Breast epithelium (tissue), 4 donors: ENCODE measurements around the gene NKRF. TPM values are rescaled to one million over a fixed set of nuclear protein-coding genes. Genes with fewer than 3 reads are reported as not detected.

Experiments used
- DNase-seq, 2 donors: peaks; one replicate each; pipeline ENCODE4 v3.0.0-alpha.2; 2019; ENCODE audit warnings: low spot score in 2 of 2
- H3K27ac ChIP-seq, 2 donors: fragments of 200-600 bp; sonication (generic) in 1 of 2; one replicate each; pipeline ENCODE4 v1.5.1; 2016 to 2019; ENCODE audit warnings: mild to moderate bottlenecking in 1 of 2
- H3K27me3 ChIP-seq, 2 donors: fragments of 200-600 bp; sonication (generic) in 1 of 2; one replicate each; pipeline versions ENCODE4 v1.5.1 to v1.6.0; 2017 to 2019; ENCODE audit warnings: control low read depth in 1 of 2, mild to moderate bottlenecking in 1 of 2
- H3K36me3 ChIP-seq: fragments of 200-600 bp; one replicate; pipeline ENCODE4 v1.5.1; 2019
- H3K4me1 ChIP-seq, 2 donors: fragments of 200-600 bp; sonication (generic); one replicate each; pipeline ENCODE4 v1.5.1; 2016 to 2019; ENCODE audit warnings: control low read depth in 1 of 2
- H3K4me3 ChIP-seq, 3 donors: fragments of 200-600 bp; sonication (generic); 1 replicate in 2 of 3; 2 replicates in 1 of 3; pipeline ENCODE4 v1.5.1; 2016 to 2019; ENCODE audit warnings: mild to moderate bottlenecking in 3 of 3, moderate library complexity in 2 of 3
- H3K9me3 ChIP-seq, 2 donors: fragments of 200-600 bp; sonication (generic) in 1 of 2; one replicate each; pipeline ENCODE4 v1.5.1; 2016 to 2019; ENCODE audit warnings: control low read depth in 1 of 2
- POLR2A ChIP-seq: fragments of 450-650 bp; IDR thresholded peaks from one replicate; pipeline ENCODE4 v1.6.1; 2016; ENCODE audit warnings: antibody characterized with exemption, mild to moderate bottlenecking, moderate library complexity
- POLR2AphosphoS5 ChIP-seq, 3 donors: sonication (generic); formaldehyde crosslinking; IDR thresholded peaks; one replicate each; pipeline ENCODE4 v1.6.1; 2017; ENCODE audit warnings: antibody characterized with exemption in 3 of 3
- intact Hi-C: fragments of 100-400 bp; cut with DNase I; formaldehyde crosslinking; loops from one replicate; pipeline ENCODE4 v1.15.1; 2023; ENCODE audit warnings: low total_unique reads
- total RNA-seq, 3 donors: library from RNA; depleted of rRNA; stranded (reverse); fragments of >200 nt; gene quantifications; one replicate each; pipeline ENCODE4 v1.1.0, GENCODE V29; 2016
- TF ChIP-seq, protein P1 (sequence below), 3 donors: fragments of 450-650 bp; IDR thresholded peaks; one replicate each; pipeline ENCODE4 v1.5.1; 2016 to 2017; ENCODE audit warnings: antibody characterized with exemption in 3 of 3, mild to moderate bottlenecking in 3 of 3, moderate library complexity in 3 of 3

Gene NKRF
- total RNA-seq, 3 donors from 2014 or later: 4.8 to 8.5 (median 8.2) TPM

DNA sequence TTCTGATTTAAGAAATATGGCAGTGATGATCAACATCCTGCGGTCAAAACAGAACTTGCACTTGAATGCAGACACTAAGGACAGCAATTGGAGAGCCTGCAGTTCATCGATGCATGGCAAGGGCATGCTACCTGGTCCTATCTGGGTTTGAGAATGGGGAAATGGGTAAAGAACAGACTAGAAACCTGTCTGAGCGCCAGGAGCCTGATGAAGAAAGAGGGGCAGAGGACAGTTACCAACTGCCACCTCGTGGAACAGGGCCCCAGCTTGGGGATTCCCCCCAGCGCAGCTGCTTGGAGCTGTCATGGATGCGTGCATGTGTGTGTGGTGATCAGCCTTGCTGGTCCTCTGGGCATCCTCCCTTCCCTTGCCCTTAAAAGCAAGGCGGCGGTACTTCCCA lies 30.2 kb upstream of the NKRF start:
- no peak for TF ChIP-seq POLR2AphosphoS5 (IDR thresholded peaks at IDR 0.05)
- TF ChIP-seq, protein P1, sequence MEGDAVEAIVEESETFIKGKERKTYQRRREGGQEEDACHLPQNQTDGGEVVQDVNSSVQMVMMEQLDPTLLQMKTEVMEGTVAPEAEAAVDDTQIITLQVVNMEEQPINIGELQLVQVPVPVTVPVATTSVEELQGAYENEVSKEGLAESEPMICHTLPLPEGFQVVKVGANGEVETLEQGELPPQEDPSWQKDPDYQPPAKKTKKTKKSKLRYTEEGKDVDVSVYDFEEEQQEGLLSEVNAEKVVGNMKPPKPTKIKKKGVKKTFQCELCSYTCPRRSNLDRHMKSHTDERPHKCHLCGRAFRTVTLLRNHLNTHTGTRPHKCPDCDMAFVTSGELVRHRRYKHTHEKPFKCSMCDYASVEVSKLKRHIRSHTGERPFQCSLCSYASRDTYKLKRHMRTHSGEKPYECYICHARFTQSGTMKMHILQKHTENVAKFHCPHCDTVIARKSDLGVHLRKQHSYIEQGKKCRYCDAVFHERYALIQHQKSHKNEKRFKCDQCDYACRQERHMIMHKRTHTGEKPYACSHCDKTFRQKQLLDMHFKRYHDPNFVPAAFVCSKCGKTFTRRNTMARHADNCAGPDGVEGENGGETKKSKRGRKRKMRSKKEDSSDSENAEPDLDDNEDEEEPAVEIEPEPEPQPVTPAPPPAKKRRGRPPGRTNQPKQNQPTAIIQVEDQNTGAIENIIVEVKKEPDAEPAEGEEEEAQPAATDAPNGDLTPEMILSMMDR (IDR thresholded peaks at IDR 0.05): no peak
- Histone ChIP-seq H3K4me3 (no peak overlapping the region), H3K27me3 (peaks cover 0 to 10% of the 10 kb centered on the region in 2 donors), H3K36me3 (no peaks in the 10 kb centered on the region), H3K9me3 (no peaks in the 10 kb centered on the region), H3K4me1 (no peaks in the 10 kb centered on the region), H3K27ac (no peak overlapping the region)
- intact Hi-C loops: no loop called here
- DNase-seq: no peak

GRCh38 chrX:119635799-119636198 lies 29.6 kb upstream of the NKRF start:
- no peak overlapping the region for H3K27ac ChIP-seq
- no peaks in the 10 kb centered on the region for H3K4me1 ChIP-seq
- H3K4me3 ChIP-seq: no peak overlapping the region
- H3K27me3 ChIP-seq: peaks cover 0 to 4% of the 10 kb centered on the region in 2 donors
- TF ChIP-seq POLR2AphosphoS5 (IDR thresholded peaks at IDR 0.05) (no peak), POLR2A (no peak)
- TF ChIP-seq, protein P1 (IDR thresholded peaks at IDR 0.05): no peak
- DNase-seq: no peak
- no peaks in the 10 kb centered on the region for H3K36me3 ChIP-seq
- H3K9me3 ChIP-seq: no peaks in the 10 kb centered on the region
- intact Hi-C loops: no loop called here

- Histone ChIP-seq H3K27ac (no peak overlapping the region), H3K27me3 (no peaks in the 10 kb centered on the region), H3K9me3 (no peaks in the 10 kb centered on the region), H3K36me3 (no peaks in the 10 kb centered on the region), H3K4me3 (no peak overlapping the region), H3K4me1 (no peaks in the 10 kb centered on the region)
- DNase-seq: no peak
- no peak for TF ChIP-seq POLR2AphosphoS5 (IDR thresholded peaks at IDR 0.05)
- intact Hi-C loops: no loop called here
Measured at GRCh38 chrX:119635179-119635578, 29.0 kb upstream of the NKRF start.

- Histone ChIP-seq H3K27ac (no peak overlapping the region), H3K9me3 (no peaks in the 10 kb centered on the region), H3K27me3 (no peaks in the 10 kb centered on the region), H3K4me3 (no peak overlapping the region), H3K36me3 (no peaks in the 10 kb centered on the region), H3K4me1 (no peaks in the 10 kb centered on the region)
- intact Hi-C loops: loop anchor here (5.0 kb wide), 1 partner anchor 959 kb away; no protein-coding TSS in a partner anchor
- TF ChIP-seq POLR2A: no peak
- no peak for TF ChIP-seq POLR2AphosphoS5 (IDR thresholded peaks at IDR 0.05)
- TF ChIP-seq, protein P1 (IDR thresholded peaks at IDR 0.05): no peak
- DNase-seq: no peak
Measured at GRCh38 chrX:119625843-119626242, 19.6 kb upstream of the NKRF start.

- intact Hi-C loops: loop anchor here (5.0 kb wide), 1 partner anchor 958 kb away; no protein-coding TSS in a partner anchor
- DNase-seq: no peak
- no peaks in the 10 kb centered on the region for H3K36me3 ChIP-seq
- no peak overlapping the region for H3K27ac ChIP-seq
- H3K9me3 ChIP-seq: no peaks in the 10 kb centered on the region
- H3K4me1 ChIP-seq: no peaks in the 10 kb centered on the region
- no peak for TF ChIP-seq POLR2A
- no peak for TF ChIP-seq POLR2AphosphoS5 (IDR thresholded peaks at IDR 0.05)
- TF ChIP-seq, protein P1 (IDR thresholded peaks at IDR 0.05): no peak
- no peak overlapping the region for H3K4me3 ChIP-seq
- H3K27me3 ChIP-seq: no peaks in the 10 kb centered on the region
Measured at GRCh38 chrX:119624951-119625668, 18.9 kb upstream of the NKRF start.
